ENCODE data around the gene D2HGDH. TPM values are rescaled to one million over a fixed set of nuclear protein-coding genes. Genes with fewer than 3 reads are reported as not detected.

D2HGDH gene
- total RNA-seq, 1 experiment from 2014 or later = 10.0 TPM

Other genes starting within 250 kb of the D2HGDH start
- 189 TPM in 2 replicates for gene STK25, start 226.0 kb upstream of the D2HGDH start, total RNA-seq (2021)
- gene BOK, start 175.9 kb upstream of the D2HGDH start, total RNA-seq (2021) = 33.9 and 35.6 TPM in 2 replicates
- gene THAP4, start 97.5 kb upstream of the D2HGDH start, total RNA-seq (2021) = 70.6 and 71.4 TPM in 2 replicates
- 105 and 110 TPM in 2 replicates for gene ATG4B, start 96.9 kb upstream of the D2HGDH start, total RNA-seq (2021)
- 75.6 and 76.0 TPM in 2 replicates for gene DTYMK, start 47.8 kb upstream of the D2HGDH start, total RNA-seq (2021)
- 60.4 and 66.0 TPM in 2 replicates for gene ING5, start 32.6 kb upstream of the D2HGDH start, total RNA-seq (2021)
- 0.33 and 0.37 TPM in 2 replicates for gene GAL3ST2, start 42.2 kb downstream of the D2HGDH start, total RNA-seq (2021)
- gene NEU4, start 74.6 kb downstream of the D2HGDH start, total RNA-seq (2021) = 0.42 and 0.70 TPM in 2 replicates
- gene PDCD1, start 124.3 kb downstream of the D2HGDH start, total RNA-seq (2021) = 1.4 and 1.6 TPM in 2 replicates
- not detected in 2 replicates for gene RTP5, start 135.1 kb downstream of the D2HGDH start, total RNA-seq (2021)